T-helper 9 cell (primary cell): Measurements from ENCODE around the gene C17orf113.

Experiments used
- DNase-seq: peaks from one replicate; pipeline ENCODE4 v3.0.0-alpha.2; 2020

The C17orf113 gene

GRCh38 chr17:42072323-42073187 lies 22.2 kb upstream of the C17orf113 start:
- no peak for DNase-seq

- no peak for DNase-seq
Measured at GRCh38 chr17:42071810-42072209, 21.4 kb upstream of the C17orf113 start.

GRCh38 chr17:42068979-42069378 lies 18.6 kb upstream of the C17orf113 start:
- no peak for DNase-seq

DNA sequence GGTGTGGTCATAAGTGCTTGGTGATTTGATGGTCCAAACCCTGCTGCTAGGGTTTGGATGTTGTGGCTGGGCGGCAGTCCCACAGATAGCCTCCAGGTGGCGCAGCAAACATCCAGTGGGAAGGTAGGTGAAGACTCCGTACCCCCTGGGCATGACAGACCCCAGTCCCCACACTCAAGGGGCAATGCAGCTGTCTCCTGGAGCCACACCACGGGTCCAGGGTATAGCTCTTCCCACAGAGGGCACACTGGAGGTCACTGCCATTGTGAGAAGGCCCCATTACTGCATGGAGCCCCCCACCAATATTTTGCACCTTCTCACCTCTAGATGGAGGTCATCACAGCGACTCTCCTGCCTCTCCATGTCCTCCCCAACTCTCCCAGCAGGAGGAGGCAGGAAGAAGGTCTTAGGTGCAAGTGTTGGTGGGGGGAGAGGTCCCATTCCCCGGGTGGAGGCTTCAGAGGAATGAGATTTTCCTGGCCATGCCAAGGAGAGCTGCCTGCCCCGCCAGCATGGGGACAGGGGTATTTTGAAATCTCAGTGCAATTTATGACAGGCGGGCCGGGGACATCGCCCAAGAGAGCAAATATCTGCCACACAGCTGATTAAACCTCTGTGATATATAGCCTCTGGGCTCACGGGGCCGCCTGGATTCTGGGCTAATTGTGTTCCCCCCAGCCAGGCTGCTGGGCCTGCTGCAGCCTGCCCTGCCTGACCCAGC lies 17.1 kb upstream of the C17orf113 start:
- peak; percentile 71 for DNase-seq

GRCh38 chr17:42065201-42065600 lies 14.8 kb upstream of the C17orf113 start:
- DNase-seq = no peak

DNA sequence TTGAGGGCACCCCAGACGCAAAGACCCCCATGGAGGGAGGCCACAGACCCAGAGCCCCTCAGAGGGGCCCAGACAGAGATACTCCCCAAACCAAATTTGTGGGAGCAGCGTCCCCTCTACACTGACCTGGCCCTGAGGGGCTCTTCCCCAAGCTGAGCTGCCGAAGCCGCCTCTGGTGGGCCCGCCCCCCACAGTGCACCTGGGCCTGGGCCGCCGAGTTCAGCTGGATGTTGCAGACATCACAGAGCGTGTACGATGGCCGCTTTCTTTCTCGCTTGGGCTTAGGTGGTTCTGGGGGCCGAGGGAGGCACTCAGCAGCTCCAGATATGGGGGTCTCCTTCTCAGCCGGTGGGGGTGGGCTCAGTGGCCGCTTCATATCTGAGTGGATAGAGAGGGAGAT lies 12.3 kb upstream of the C17orf113 start:
- no peak for DNase-seq

- DNase-seq = no peak
Measured at GRCh38 chr17:42061646-42062487, 11.5 kb upstream of the C17orf113 start.

DNA sequence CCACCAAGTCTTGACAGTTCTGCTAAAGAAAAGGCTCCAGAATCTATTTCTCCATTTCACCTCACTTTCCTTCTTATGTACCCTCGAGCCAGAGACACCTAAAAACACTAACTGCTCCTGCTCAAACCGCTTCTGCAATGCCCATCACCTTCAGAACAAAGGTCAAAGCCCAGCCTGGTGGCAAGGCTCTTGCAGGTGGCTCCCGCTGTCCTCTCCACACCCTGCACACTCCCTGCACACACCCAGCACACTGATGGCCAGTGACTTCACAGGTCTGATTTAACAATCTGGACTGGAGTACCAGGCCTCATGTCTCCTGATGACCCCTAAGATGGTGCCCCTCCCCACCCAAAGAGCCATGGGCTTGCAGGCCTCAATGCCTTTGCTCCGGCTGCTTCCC lies 9.8 kb upstream of the C17orf113 start:
- DNase-seq = no peak

- no peak for DNase-seq
Measured at GRCh38 chr17:42059815-42060214, 9.4 kb upstream of the C17orf113 start.

DNA sequence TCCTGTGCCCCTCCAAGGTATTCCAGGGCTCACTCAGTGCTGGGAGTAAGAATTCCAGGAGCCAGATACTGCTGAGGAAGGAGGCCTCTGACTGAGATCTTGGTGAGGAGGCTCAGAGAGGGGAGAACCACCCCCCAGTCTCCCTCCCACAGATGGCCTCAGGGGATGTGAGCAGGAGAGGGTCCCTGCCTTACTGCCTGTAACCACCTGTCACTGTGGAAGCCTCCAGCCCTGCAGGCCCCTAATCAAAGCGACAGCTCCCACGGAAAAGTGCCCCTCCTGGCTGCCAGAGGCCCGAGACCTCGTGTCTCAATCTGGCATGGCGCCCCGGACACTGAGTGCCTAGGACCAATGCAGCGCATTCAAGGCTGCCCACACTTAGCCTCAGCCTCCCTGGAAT lies 7.7 kb upstream of the C17orf113 start:
- DNase-seq = no peak

DNA sequence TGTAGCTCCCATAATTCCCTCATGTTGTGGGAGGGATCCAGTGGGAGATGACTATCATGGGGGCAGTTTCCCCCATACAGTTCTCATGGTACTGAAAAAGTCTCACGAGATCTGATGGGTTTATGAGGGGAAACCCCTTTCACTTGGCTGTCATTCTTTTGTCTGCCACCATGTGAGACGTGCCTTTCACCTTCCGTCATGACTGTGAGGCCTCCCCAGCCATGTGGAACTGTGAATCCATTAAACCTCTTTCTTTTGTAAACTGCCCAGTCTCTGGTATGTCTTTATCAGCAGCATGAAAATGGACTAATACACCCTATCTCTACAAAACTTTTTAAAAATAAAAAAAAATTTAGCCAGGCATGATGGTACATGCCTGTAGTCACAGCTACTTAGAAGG lies 6.2 kb upstream of the C17orf113 start:
- DNase-seq = no peak

DNA sequence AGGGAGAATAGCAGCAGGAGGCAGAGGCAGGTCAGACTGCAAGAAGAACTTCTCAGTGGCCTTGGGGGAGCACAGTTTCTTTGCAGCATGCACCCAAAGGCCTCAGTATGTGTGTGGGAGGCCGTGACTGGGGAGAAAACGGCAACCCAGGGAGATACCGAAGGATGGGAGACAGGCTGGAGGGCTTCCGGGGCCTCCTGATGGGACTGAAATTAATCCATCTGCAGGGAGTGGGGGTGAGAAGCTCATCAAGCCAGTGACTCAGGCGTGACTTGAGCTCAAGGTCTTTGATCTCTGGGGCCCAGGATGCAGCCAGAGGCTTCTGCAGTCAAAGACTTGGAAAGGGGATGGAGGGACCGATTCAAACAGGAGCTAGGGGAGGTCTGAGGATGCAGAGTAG lies 5.1 kb upstream of the C17orf113 start:
- DNase-seq = no peak

DNA sequence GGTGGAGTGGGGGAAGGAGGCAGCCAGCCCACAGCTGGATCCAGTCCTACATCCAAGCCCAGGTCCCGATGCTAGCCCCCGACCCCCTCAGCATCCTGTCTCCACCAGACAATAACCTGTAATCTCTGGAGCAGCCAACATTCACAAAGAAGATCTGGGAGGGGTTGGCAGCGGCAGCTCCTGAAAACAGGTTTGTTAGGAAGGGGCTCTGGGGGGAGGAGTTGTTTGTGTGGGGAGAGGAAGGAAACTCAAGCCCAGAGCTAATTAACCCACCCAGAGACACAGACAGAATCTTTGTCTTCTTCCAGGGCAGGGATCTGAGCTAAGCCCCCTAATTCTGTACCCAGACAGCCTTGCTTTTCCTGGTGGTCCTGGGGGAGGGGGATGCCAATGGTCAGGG lies 4.6 kb upstream of the C17orf113 start:
- DNase-seq = no peak

GRCh38 chr17:42053731-42054500 lies 3.5 kb upstream of the C17orf113 start:
- DNase-seq = no peak

DNA sequence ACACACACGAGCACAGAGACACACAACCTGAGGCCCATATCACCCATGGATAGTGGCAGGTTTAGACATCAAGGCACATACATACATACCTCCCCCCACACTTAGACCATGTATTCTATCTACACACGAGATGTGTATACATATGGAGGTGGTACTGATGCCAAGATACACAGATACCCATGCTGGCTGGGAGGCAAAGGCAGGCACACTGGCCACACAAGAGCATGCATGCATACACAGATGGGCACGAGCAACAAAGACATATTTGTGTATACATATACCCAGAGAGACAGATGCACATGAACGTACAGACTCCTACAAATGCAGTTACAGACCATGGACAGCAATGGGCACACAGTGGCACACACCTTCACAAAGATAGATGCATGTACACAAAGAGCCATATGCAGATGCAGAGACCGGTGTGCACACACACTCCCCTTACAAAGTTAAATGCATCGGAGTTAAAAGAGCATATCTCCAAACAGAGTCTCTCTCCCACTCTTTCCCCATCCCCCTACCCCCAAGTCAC lies 2.0 kb upstream of the C17orf113 start:
- no peak for DNase-seq

GRCh38 chr17:42051645-42052044 lies 1.2 kb upstream of the C17orf113 start:
- no peak for DNase-seq

- DNase-seq = no peak
Measured at GRCh38 chr17:42051013-42051400, 606 bp upstream of the C17orf113 start.

DNA sequence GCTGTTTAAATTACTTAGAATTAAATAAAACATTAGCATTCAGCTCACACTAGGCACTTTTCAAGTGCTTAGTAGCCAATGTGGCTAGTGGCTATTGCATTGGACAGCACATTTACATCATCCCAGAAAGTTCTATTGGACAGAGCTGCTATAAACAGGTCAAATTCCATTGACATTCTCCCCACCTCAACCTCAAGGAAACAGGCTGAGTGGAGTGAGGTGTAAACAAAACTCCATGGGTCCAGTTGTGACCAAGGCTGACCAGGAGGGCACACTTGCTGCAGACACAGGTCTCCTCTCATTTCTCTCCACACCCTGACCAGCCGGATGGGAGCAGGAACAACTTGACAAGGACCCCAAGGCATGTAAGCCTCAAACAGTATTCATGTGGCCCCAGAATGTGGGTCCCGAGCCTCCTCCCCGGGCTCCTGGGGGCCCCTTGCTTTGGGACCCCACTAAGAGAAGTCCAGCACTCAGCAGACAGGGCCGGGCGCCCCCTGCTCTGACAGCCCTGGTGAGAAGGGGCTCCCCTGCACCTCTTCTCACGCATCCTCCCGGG lies 488 bp downstream of the C17orf113 start:
- no peak for DNase-seq

DNA sequence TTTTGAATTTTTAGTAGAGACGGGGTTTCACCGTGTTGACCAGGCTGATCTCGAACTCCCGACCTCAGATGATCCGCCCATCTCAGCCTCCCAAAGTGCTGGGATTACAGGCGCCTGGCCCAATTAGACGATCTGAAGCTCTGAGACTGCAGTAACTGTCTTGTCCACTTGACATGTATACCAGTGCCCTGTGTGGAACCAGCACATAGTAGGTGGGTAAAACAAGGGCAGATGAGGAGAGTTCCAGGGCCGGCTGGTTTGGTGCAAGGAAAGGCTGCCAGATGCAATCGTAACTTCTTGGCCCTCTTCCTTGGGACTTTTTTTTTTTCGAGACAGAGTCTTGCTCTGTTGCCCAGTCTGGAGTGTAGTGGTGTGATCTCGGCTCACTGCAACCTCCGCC lies 3.1 kb downstream of the C17orf113 start:
- no peak for DNase-seq

- no peak for DNase-seq
Measured at GRCh38 chr17:42045719-42046118, 4.7 kb downstream of the C17orf113 start.

GRCh38 chr17:42042598-42043319 lies 7.6 kb downstream of the C17orf113 start:
- no peak for DNase-seq
